DMS153 (cell line): ENCODE results near the gene NUDT15.
A peak's percentile ranks its signal among the peaks of the same experiment; 100 is the strongest.
"Not testable (repeated sequence)": the region's sequence is repeated elsewhere in the genome, so short reads cannot be mapped to it uniquely, and the experiment has no call there.

ENCODE experiments used
- DNase-seq: peaks from one replicate; lab custom pipeline; 2025; lab: John Stamatoyannopoulos, UW

NUDT15 gene

GRCh38 chr13:48037346-48038173 lies at the start of gene NUDT15:
TSS of gene NUDT15 (plus strand) at chr13:48037726. CDS start at chr13:48037747, 21 bp downstream.
- peak; percentile 94 for DNase-seq

GRCh38 chr13:47990427-47990826 lies 47.1 kb upstream of the NUDT15 start:
- no peak for DNase-seq

GRCh38 chr13:47990920-47991466 lies 46.5 kb upstream of the NUDT15 start:
- no peak for DNase-seq

GRCh38 chr13:47991859-47992258 lies 45.7 kb upstream of the NUDT15 start:
- DNase-seq = no peak

GRCh38 chr13:47997384-47997783 lies 40.1 kb upstream of the NUDT15 start:
- no peak for DNase-seq

GRCh38 chr13:47999973-48000372 lies 37.6 kb upstream of the NUDT15 start:
- no peak for DNase-seq

- DNase-seq = no peak
Observed at GRCh38 chr13:48000559-48001113, 36.9 kb upstream of the NUDT15 start.

- DNase-seq = peak; percentile 81
Observed at GRCh38 chr13:48001114-48001881, 36.2 kb upstream of the NUDT15 start, which contains the start of gene SUCLA2. TSS of gene SUCLA2 (minus strand) at chr13:48001273. CDS start at chr13:48001269, 4 bp downstream.

GRCh38 chr13:48001999-48002398 lies 35.5 kb upstream of the NUDT15 start:
- not testable (repeated sequence) for DNase-seq

GRCh38 chr13:48004201-48004600 lies 33.3 kb upstream of the NUDT15 start:
- DNase-seq = no peak

GRCh38 chr13:48006396-48006795 lies 31.1 kb upstream of the NUDT15 start:
- no peak for DNase-seq

- no peak for DNase-seq
Observed at GRCh38 chr13:48009284-48009683, 28.2 kb upstream of the NUDT15 start.

- no peak for DNase-seq
Observed at GRCh38 chr13:48010698-48011097, 26.8 kb upstream of the NUDT15 start.

- DNase-seq = no peak
Observed at GRCh38 chr13:48012668-48013067, 24.9 kb upstream of the NUDT15 start.

GRCh38 chr13:48014359-48014758 lies 23.2 kb upstream of the NUDT15 start:
- DNase-seq = no peak

- no peak for DNase-seq
Observed at GRCh38 chr13:48018637-48019036, 18.9 kb upstream of the NUDT15 start.

- no peak for DNase-seq
Observed at GRCh38 chr13:48019796-48020195, 17.7 kb upstream of the NUDT15 start.

- DNase-seq = no peak
Observed at GRCh38 chr13:48028066-48028465, 9.5 kb upstream of the NUDT15 start.

GRCh38 chr13:48029859-48030258 lies 7.7 kb upstream of the NUDT15 start:
- no peak for DNase-seq

- DNase-seq = no peak
Observed at GRCh38 chr13:48038761-48039160, 1.2 kb downstream of the NUDT15 start.

GRCh38 chr13:48040049-48040448 lies 2.5 kb downstream of the NUDT15 start:
- DNase-seq = no peak

- DNase-seq = no peak
Observed at GRCh38 chr13:48040896-48041295, 3.4 kb downstream of the NUDT15 start.
